Stomach (tissue), 4 donors: Measurements from ENCODE around the gene CCIN.

ENCODE experiments used
- EP300 ChIP-seq: sonication (generic); formaldehyde crosslinking; IDR thresholded peaks from one replicate; pipeline ENCODE4 v1.6.1; 2017; ENCODE audit warnings: antibody characterized with exemption
- POLR2A ChIP-seq, 4 donors: fragments of 450-650 bp; IDR thresholded peaks; one replicate each; pipeline ENCODE4 v1.6.1; 2016; ENCODE audit warnings: antibody characterized with exemption in 4 of 4, control low read depth in 2 of 4, mild to moderate bottlenecking in 1 of 4, moderate library complexity in 1 of 4

- no peak for TF ChIP-seq EP300
- no peak for TF ChIP-seq POLR2A (IDR thresholded peaks at IDR 0.05)
Measured at GRCh38 chr9:36204906-36205547, 35.8 kb downstream of the CCIN start.
